Measurements from ENCODE around the gene DGKZ. TPM values are rescaled to one million over a fixed set of nuclear protein-coding genes. Genes with fewer than 3 reads are reported as not detected.

Gene DGKZ
- total RNA-seq, 1 experiment from 2014 or later = 68.9 TPM

GRCh38 chr11:46356924-46357482, 9.7 kb downstream of the DGKZ start:
- no peak overlapping the region for H3T11ph ChIP-seq (ENCODE audit: low read length)
- H3K4ac ChIP-seq (ENCODE audit: low read depth, low read length) = no peak overlapping the region
- no peak overlapping the region for H4K91ac ChIP-seq (ENCODE audit: insufficient read length, low read depth, low read length)
- Mint-ChIP-seq H3K4me3 (no peak overlapping the region), H3K9me3 (no peaks in the 10 kb centered on the region), H3K36me3 (ENCODE audit: insufficient read depth in 1 of 3, low read depth in 3 of 3) (peaks cover 0 to 9% (median 2%) of the 10 kb centered on the region in 3 experiments; a peak in 2 of 7 replicates), H3K27me3 (ENCODE audit: low read depth) (no peaks in the 10 kb centered on the region), H3K4me1 (peaks cover 45 to 62% of the 10 kb centered on the region in 2 experiments), H3K27ac (peak overlapping the region; percentile 65 to 96 (median 79); a peak in 5 of 7 replicates)
- H2BK15ac ChIP-seq (ENCODE audit: low read depth, low read length) = no peak overlapping the region
- no peak overlapping the region for H2AK5ac ChIP-seq (ENCODE audit: insufficient read length, low read length)
- peaks cover 6% of the 10 kb centered on the region for H3K79me1 ChIP-seq (ENCODE audit: insufficient read depth, low read depth, low read length, poor library complexity, severe bottlenecking)
- H3K23ac ChIP-seq (ENCODE audit: insufficient read length, low read depth, low read length) = no peak overlapping the region
- no peak overlapping the region for H2BK120ac ChIP-seq (ENCODE audit: low read depth, low read length, poor library complexity, severe bottlenecking)
- no peak overlapping the region for H4K8ac ChIP-seq (replicated peaks; ENCODE audit: insufficient read length, low read depth, low read length)
- H3K9me3 ChIP-seq (ENCODE audit: control insufficient read depth, low read depth, low read length) = no peaks in the 10 kb centered on the region
- H3K23me2 ChIP-seq (ENCODE audit: insufficient read length, low read depth, low read length, poor library complexity, severe bottlenecking) = no peaks in the 10 kb centered on the region
- H3K14ac ChIP-seq (ENCODE audit: insufficient read depth, low read length) = no peak overlapping the region; the same call in 1 of the 2 replicates
- no peaks in the 10 kb centered on the region for H3K4me1 ChIP-seq (ENCODE audit: insufficient read depth, low read length)
- no CpG with 5 or more reads among the region's 7 CpGs for WGBS (ENCODE audit: extremely low coverage, insufficient read length, low lambda C conversion rate)
- no peak overlapping the region for H3K4me2 ChIP-seq (ENCODE audit: insufficient read depth, insufficient read length, low read length)
- DNase-seq = no peak
- no peak overlapping the region for H2BK20ac ChIP-seq (ENCODE audit: low read depth, low read length, poor library complexity, severe bottlenecking)
- no peak overlapping the region for H3K56ac ChIP-seq (ENCODE audit: insufficient read length, low read depth, low read length)
- no peak overlapping the region for H2BK5ac ChIP-seq (ENCODE audit: insufficient read length, low read length)
- no peak overlapping the region for H4K5ac ChIP-seq (ENCODE audit: insufficient read length, low read depth, low read length)
- H3K27ac ChIP-seq (ENCODE audit: insufficient read length, low read depth, low read length) = no peak overlapping the region
- no peak overlapping the region for H3K18ac ChIP-seq (ENCODE audit: insufficient read length, low read depth, low read length)
- no peaks in the 10 kb centered on the region for H3K27me3 ChIP-seq (ENCODE audit: insufficient read depth, low read length)
- H2AFZ ChIP-seq (ENCODE audit: low read length) = no peak overlapping the region
- no peaks in the 10 kb centered on the region for H4K20me1 ChIP-seq (ENCODE audit: control insufficient read depth, insufficient read depth, insufficient read length)
- H3K79me2 ChIP-seq (ENCODE audit: insufficient read depth, low read length) = peaks cover 2% of the 10 kb centered on the region; the same call in 1 of the 2 replicates
- no peak overlapping the region for H3K9ac ChIP-seq (ENCODE audit: extremely low read depth, insufficient read length, low read length)
- no peak for TF ChIP-seq CTCF (conservative IDR thresholded peaks at IDR 0.05)
- no peak overlapping the region for H2BK12ac ChIP-seq (ENCODE audit: insufficient read length, low read depth, low read length)
